GM23338 (cell line): Measurements from ENCODE around the gene RAD52. TPM values are rescaled to one million over a fixed set of nuclear protein-coding genes. Genes with fewer than 3 reads are reported as not detected.

Experiments
- ATAC-seq: fragments of 200-7000 bp; cut with Tn5 transposase; 3 replicates; pipeline ENCODE4 v1.9.1; 2020
- DNase-seq: peaks from one replicate; pipeline ENCODE4 v3.0.0-alpha.2; 2015; ENCODE audit warnings: low spot score
- H2AFZ ChIP-seq: fragments of 200-600 bp; sonication (generic); 2 replicates; pipeline ENCODE4 v1.8.0; 2016; ENCODE audit warnings: antibody characterized with exemption, mild to moderate bottlenecking, moderate library complexity
- H3F3A ChIP-seq: fragments of 200-600 bp; sonication (generic); replicated peaks from 2 replicates; pipeline ENCODE4 v1.8.0; 2017; ENCODE audit warnings: antibody characterized with exemption, mixed run types, low read depth
- H3K27ac ChIP-seq: fragments of 200-600 bp; sonication (generic); 2 replicates; pipeline ENCODE4 v1.6.1; 2016; ENCODE audit warnings: low read depth
- H3K27me3 ChIP-seq: fragments of 200-600 bp; sonication (generic); 2 replicates; pipeline ENCODE4 v1.8.0; 2016; ENCODE audit warnings: mild to moderate bottlenecking, mixed run types, moderate library complexity; ENCODE audit not compliant: insufficient read depth
- H3K36me3 ChIP-seq: fragments of 200-600 bp; sonication (generic); 2 replicates; pipeline ENCODE4 v1.8.0; 2016; ENCODE audit warnings: mild to moderate bottlenecking; ENCODE audit not compliant: insufficient read depth
- H3K4me1 ChIP-seq: fragments of 200-600 bp; sonication (generic); 2 replicates; pipeline ENCODE4 v1.8.0; 2016; ENCODE audit warnings: mild to moderate bottlenecking, moderate library complexity; ENCODE audit not compliant: insufficient read depth
- H3K4me2 ChIP-seq: fragments of 200-600 bp; sonication (generic); 2 replicates; pipeline ENCODE4 v1.7.1; 2017; ENCODE audit warnings: mixed run types
- H3K4me3 ChIP-seq: fragments of 200-600 bp; sonication (generic); 2 replicates; pipeline ENCODE4 v1.6.1; 2016; ENCODE audit warnings: mixed run types
- H3K79me2 ChIP-seq: fragments of 200-600 bp; sonication (generic); replicated peaks from 2 replicates; pipeline ENCODE4 v1.8.0; 2017; ENCODE audit warnings: mild to moderate bottlenecking; ENCODE audit not compliant: insufficient read depth
- H3K9me2 ChIP-seq: fragments of 200-600 bp; sonication (generic); 2 replicates; pipeline ENCODE4 v1.8.0; 2017; ENCODE audit not compliant: insufficient read depth
- H4K20me1 ChIP-seq: fragments of 200-600 bp; sonication (generic); replicated peaks from 2 replicates; pipeline ENCODE4 v1.8.0; 2017; ENCODE audit warnings: mild to moderate bottlenecking; ENCODE audit not compliant: insufficient read depth
- H3K27ac Mint-ChIP-seq: 2 replicates; pipeline ENCODE4 v1.8.0; 2020; ENCODE audit warnings: inconsistent platforms, mild to moderate bottlenecking, moderate library complexity, mixed read lengths
- H3K27me3 Mint-ChIP-seq: 3 replicates; pipeline ENCODE4 v1.8.0; 2022; ENCODE audit warnings: low read depth, mild to moderate bottlenecking, moderate library complexity, mixed read lengths, inconsistent platforms; ENCODE audit not compliant: insufficient read depth, poor library complexity
- H3K36me3 Mint-ChIP-seq: 3 replicates; pipeline ENCODE4 v1.8.0; 2021; ENCODE audit warnings: low read depth, mild to moderate bottlenecking, inconsistent platforms, moderate library complexity, mixed read lengths
- H3K4me1 Mint-ChIP-seq: 3 replicates; pipeline ENCODE4 v1.8.0; 2020; ENCODE audit warnings: mild to moderate bottlenecking, inconsistent platforms, mixed read lengths
- H3K4me3 Mint-ChIP-seq: 3 replicates; pipeline ENCODE4 v1.8.0; 2021; ENCODE audit warnings: moderate library complexity, mild to moderate bottlenecking, inconsistent platforms, mixed read lengths
- H3K9me3 Mint-ChIP-seq: 3 replicates; pipeline ENCODE4 v1.8.0; 2020; ENCODE audit warnings: moderate library complexity, mild to moderate bottlenecking, inconsistent platforms, mixed read lengths
- CREB1 ChIP-seq: fragments of 250-450 bp; sonication (Bioruptor Pico); IDR thresholded peaks from 2 replicates; pipeline ENCODE4 v1.5.0; 2020; ENCODE audit warnings: low read depth, mild to moderate bottlenecking, moderate library complexity
- EZH2 ChIP-seq: fragments of 200-600 bp; sonication (generic); IDR thresholded peaks from one replicate; pipeline ENCODE4 v1.8.0; 2017; ENCODE audit warnings: antibody characterized with exemption, mild to moderate bottlenecking, low read depth; ENCODE audit not compliant: unreplicated experiment
- EZH2phosphoT487 ChIP-seq: fragments of 200-600 bp; sonication (generic); IDR thresholded peaks from one replicate; pipeline ENCODE4 v1.8.1; 2018; ENCODE audit warnings: antibody characterized with exemption; ENCODE audit not compliant: unreplicated experiment
- JUNB ChIP-seq: IDR thresholded peaks from one replicate; pipeline ENCODE4 v1.6.1; 2016; ENCODE audit warnings: antibody characterized with exemption; ENCODE audit not compliant: unreplicated experiment
- NANOG ChIP-seq: IDR thresholded peaks from 2 replicates; pipeline ENCODE4 v1.6.1; 2016; ENCODE audit warnings: antibody characterized with exemption, borderline replicate concordance
- POLR2AphosphoS5 ChIP-seq: IDR thresholded peaks from 2 replicates; pipeline ENCODE4 v1.6.1; 2016; ENCODE audit warnings: antibody characterized with exemption, low read depth
- REST ChIP-seq: IDR thresholded peaks from one replicate; pipeline ENCODE4 v1.6.1; 2018; ENCODE audit warnings: antibody characterized with exemption; ENCODE audit not compliant: unreplicated experiment
- STAT1 ChIP-seq: IDR thresholded peaks from one replicate; pipeline ENCODE4 v1.6.1; 2016; ENCODE audit warnings: antibody characterized with exemption; ENCODE audit not compliant: unreplicated experiment
- ZNF114 ChIP-seq: fragments of 250-450 bp; sonication (Bioruptor Pico); IDR thresholded peaks from 2 replicates; pipeline ENCODE4 v1.5.0; 2020; ENCODE audit warnings: mild to moderate bottlenecking, moderate library complexity
- ZNF331 ChIP-seq: fragments of 250-450 bp; sonication (Bioruptor Pico); IDR thresholded peaks from 2 replicates; pipeline ENCODE4 v1.5.0; 2020; ENCODE audit warnings: low read depth, mild to moderate bottlenecking, moderate library complexity
- ZNF462 ChIP-seq: fragments of 250-450 bp; sonication (Bioruptor Pico); IDR thresholded peaks from 2 replicates; pipeline ENCODE4 v1.5.0; 2020; ENCODE audit warnings: mild to moderate bottlenecking, moderate library complexity
- polyA plus RNA-seq: library from polyadenylated mRNA; unstranded; fragments of >200 nt; fragmentation: Nextera tagmentation; extraction: Ambion mirVana; gene quantifications from 2 replicates; pipeline ENCODE4 v1.2.1, GENCODE V29; 2016
- total RNA-seq: library from RNA; depleted of rRNA; stranded (reverse); fragments of >200 nt; shearing (Covaris generic); gene quantifications from 2 replicates; pipeline ENCODE4 v1.2.3, GENCODE V29; 2014
- TF ChIP-seq, protein P1 (sequence below), 2 experiments: fragments of 200-600 bp in 1 of 2; sonication (generic) in 1 of 2; conservative IDR thresholded peaks; 2 replicates each; pipeline versions ENCODE4 v1.5.1 to v1.6.1; 2016 to 2017; ENCODE audit warnings: antibody characterized with exemption in 2 of 2, low read depth in 2 of 2, mild to moderate bottlenecking in 2 of 2, moderate library complexity in 1 of 2
- TF ChIP-seq, protein P2 (sequence below): IDR thresholded peaks from 2 replicates; pipeline ENCODE4 v1.6.1; 2016; ENCODE audit warnings: antibody characterized with exemption

Gene RAD52
- total and polyA plus RNA-seq, 2 experiments from 2014 or later = 10.9 to 21.3 TPM

- Mint-ChIP-seq H3K27ac (no peak overlapping the region; the same call in 1 of the 2 replicates), H3K36me3 (peaks cover 64% of the 10 kb centered on the region), H3K27me3 (peaks cover under 1% of the 10 kb centered on the region), H3K9me3 (no peaks in the 10 kb centered on the region), H3K4me3 (no peak overlapping the region), H3K4me1 (peaks cover 11% of the 10 kb centered on the region; the same call in 2 of the 3 replicates)
- DNase-seq (no peak), ATAC-seq (no peak)
- Histone ChIP-seq H3K9me2 (no peaks in the 10 kb centered on the region), H3F3A (0 out of 2 replicates have a peak, but pooled peaks cover 9% of the 10 kb centered on the region), H3K4me1 (no peaks in the 10 kb centered on the region), H3K27me3 (no peaks in the 10 kb centered on the region), H4K20me1 (peaks cover 16% of the 10 kb centered on the region), H2AFZ (no peak overlapping the region), H3K36me3 (peaks cover 29% of the 10 kb centered on the region), H3K4me2 (no peak overlapping the region), H3K79me2 (no peaks in the 10 kb centered on the region), H3K4me3 (no peak overlapping the region), H3K27ac (no peak overlapping the region; the same call in 1 of the 2 replicates)
- no peak for TF ChIP-seq JUNB
- TF ChIP-seq ZNF114 (CRISPR knock-in tag) = no peak
- no peak for TF ChIP-seq ZNF331 (CRISPR knock-in tag)
- TF ChIP-seq EZH2 = no peak
- no peak for TF ChIP-seq CREB1 (CRISPR knock-in tag)
- TF ChIP-seq, protein P1, sequence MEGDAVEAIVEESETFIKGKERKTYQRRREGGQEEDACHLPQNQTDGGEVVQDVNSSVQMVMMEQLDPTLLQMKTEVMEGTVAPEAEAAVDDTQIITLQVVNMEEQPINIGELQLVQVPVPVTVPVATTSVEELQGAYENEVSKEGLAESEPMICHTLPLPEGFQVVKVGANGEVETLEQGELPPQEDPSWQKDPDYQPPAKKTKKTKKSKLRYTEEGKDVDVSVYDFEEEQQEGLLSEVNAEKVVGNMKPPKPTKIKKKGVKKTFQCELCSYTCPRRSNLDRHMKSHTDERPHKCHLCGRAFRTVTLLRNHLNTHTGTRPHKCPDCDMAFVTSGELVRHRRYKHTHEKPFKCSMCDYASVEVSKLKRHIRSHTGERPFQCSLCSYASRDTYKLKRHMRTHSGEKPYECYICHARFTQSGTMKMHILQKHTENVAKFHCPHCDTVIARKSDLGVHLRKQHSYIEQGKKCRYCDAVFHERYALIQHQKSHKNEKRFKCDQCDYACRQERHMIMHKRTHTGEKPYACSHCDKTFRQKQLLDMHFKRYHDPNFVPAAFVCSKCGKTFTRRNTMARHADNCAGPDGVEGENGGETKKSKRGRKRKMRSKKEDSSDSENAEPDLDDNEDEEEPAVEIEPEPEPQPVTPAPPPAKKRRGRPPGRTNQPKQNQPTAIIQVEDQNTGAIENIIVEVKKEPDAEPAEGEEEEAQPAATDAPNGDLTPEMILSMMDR (conservative IDR thresholded peaks at IDR 0.05; ENCODE audit: low read depth in 2 of 2) = no peak
- no peak for TF ChIP-seq REST
- no peak for TF ChIP-seq EZH2phosphoT487
- TF ChIP-seq STAT1 = no peak
- TF ChIP-seq, protein P2, sequence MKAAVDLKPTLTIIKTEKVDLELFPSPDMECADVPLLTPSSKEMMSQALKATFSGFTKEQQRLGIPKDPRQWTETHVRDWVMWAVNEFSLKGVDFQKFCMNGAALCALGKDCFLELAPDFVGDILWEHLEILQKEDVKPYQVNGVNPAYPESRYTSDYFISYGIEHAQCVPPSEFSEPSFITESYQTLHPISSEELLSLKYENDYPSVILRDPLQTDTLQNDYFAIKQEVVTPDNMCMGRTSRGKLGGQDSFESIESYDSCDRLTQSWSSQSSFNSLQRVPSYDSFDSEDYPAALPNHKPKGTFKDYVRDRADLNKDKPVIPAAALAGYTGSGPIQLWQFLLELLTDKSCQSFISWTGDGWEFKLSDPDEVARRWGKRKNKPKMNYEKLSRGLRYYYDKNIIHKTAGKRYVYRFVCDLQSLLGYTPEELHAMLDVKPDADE = no peak
- TF ChIP-seq POLR2AphosphoS5 = no peak
- TF ChIP-seq NANOG = no peak
- no peak for TF ChIP-seq ZNF462 (CRISPR knock-in tag)
Measured at GRCh38 chr12:905261-906031, 44.0 kb downstream of the RAD52 start.
